IMR-90 (cell line): ENCODE measurements around the gene AMBP. TPM values are rescaled to one million over a fixed set of nuclear protein-coding genes. Genes with fewer than 3 reads are reported as not detected.

Experiments used
- ATAC-seq: fragments of 200-7000 bp; cut with Tn5 transposase; 2 replicates; pipeline ENCODE4 v1.9.1; 2020; ENCODE audit warnings: low read depth, mild to moderate bottlenecking, moderate library complexity
- BruUV-seq: library from RNA; stranded (reverse); fragments of 400-500 nt; replicated peaks from 2 replicates; lab custom pipeline; 2021; lab: Mats Ljungman, UMichigan
- CTCF ChIA-PET: fragments of 300-600 bp; formaldehyde crosslinking; extraction: SDS; loops from one replicate; lab custom pipeline; 2021; ENCODE audit warnings: antibody characterized with exemption; lab: Yijun Ruan, JAX
- POLR2A ChIA-PET: fragments of 300-600 bp; sonication (Branson Sonifier 250); formaldehyde crosslinking; loops from one replicate; lab custom pipeline; 2022; ENCODE audit warnings: antibody characterized with exemption; ENCODE audit not compliant: unreplicated experiment; lab: Charles Lee
- DNase-seq: peaks from one replicate; pipeline ENCODE4 v3.0.0; 2013
- H2AFZ ChIP-seq: replicated peaks from 2 replicates; pipeline ENCODE3; 2013; ENCODE audit warnings: low read length, mild to moderate bottlenecking; ENCODE audit not compliant: poor library complexity
- H2AK5ac ChIP-seq: 2 replicates; pipeline ENCODE4 v1.6.1; 2013; ENCODE audit warnings: low read depth, low read length, inconsistent platforms
- H2AK9ac ChIP-seq: replicated peaks from 2 replicates; pipeline ENCODE3; 2013; ENCODE audit warnings: mild to moderate bottlenecking, low read depth, low read length, moderate library complexity; ENCODE audit not compliant: poor library complexity
- H2BK120ac ChIP-seq: 2 replicates; pipeline ENCODE4 v1.6.1; 2013; ENCODE audit warnings: low read depth, low read length, inconsistent platforms
- H2BK15ac ChIP-seq: 3 replicates; pipeline ENCODE4 v1.6.1; 2013; ENCODE audit warnings: low read depth, low read length, inconsistent platforms
- H2BK20ac ChIP-seq: 2 replicates; pipeline ENCODE4 v1.6.1; 2013; ENCODE audit warnings: low read depth, mild to moderate bottlenecking, inconsistent platforms, low read length, moderate library complexity
- H2BK5ac ChIP-seq: 2 replicates; pipeline ENCODE4 v1.6.1; 2013; ENCODE audit warnings: mild to moderate bottlenecking, low read depth, low read length, inconsistent platforms; ENCODE audit not compliant: poor library complexity, severe bottlenecking
- H3K14ac ChIP-seq: replicated peaks from 2 replicates; pipeline ENCODE4 v1.6.1; 2013; ENCODE audit warnings: low read depth, low read length, inconsistent platforms
- H3K18ac ChIP-seq: 2 replicates; pipeline ENCODE4 v1.6.1; 2013; ENCODE audit warnings: low read depth, low read length, control low read depth
- H3K23ac ChIP-seq: 2 replicates; pipeline ENCODE4 v1.6.1; 2013; ENCODE audit warnings: low read depth, low read length, inconsistent platforms
- H3K27ac ChIP-seq: 2 replicates; pipeline ENCODE4 v1.5.1; 2013; ENCODE audit warnings: mild to moderate bottlenecking, control low read depth, low read length; ENCODE audit not compliant: insufficient read depth
- H3K27me3 ChIP-seq: 2 replicates; pipeline ENCODE4 v1.6.1; 2013; ENCODE audit warnings: low read length; ENCODE audit not compliant: control insufficient read depth, insufficient read depth
- H3K36me3 ChIP-seq: 2 replicates; pipeline ENCODE4 v1.6.1; 2013; ENCODE audit warnings: low read length, mixed read lengths; ENCODE audit not compliant: control insufficient read depth, insufficient read depth
- H3K4ac ChIP-seq: 2 replicates; pipeline ENCODE4 v1.6.1; 2013; ENCODE audit warnings: low read depth, low read length, inconsistent platforms
- H3K4me1 ChIP-seq: 2 replicates; pipeline ENCODE4 v1.6.1; 2013; ENCODE audit warnings: low read length, mixed read lengths; ENCODE audit not compliant: control insufficient read depth, insufficient read depth
- H3K4me2 ChIP-seq: 2 replicates; pipeline ENCODE4 v1.6.1; 2013; ENCODE audit warnings: low read depth, mild to moderate bottlenecking, control low read depth, low read length, moderate library complexity
- H3K4me3 ChIP-seq: 2 replicates; pipeline ENCODE4 v1.5.1; 2013; ENCODE audit warnings: low read depth, mild to moderate bottlenecking, control low read depth, low read length, moderate library complexity; ENCODE audit not compliant: insufficient read depth
- H3K56ac ChIP-seq: 2 replicates; pipeline ENCODE4 v1.6.1; 2013; ENCODE audit warnings: low read length, inconsistent platforms; ENCODE audit not compliant: insufficient read depth; ENCODE audit errors: extremely low read depth
- H3K79me1 ChIP-seq, 2 experiments: 2 replicates each; pipeline ENCODE4 v1.6.1; 2013; ENCODE audit warnings: low read length in 2 of 2, inconsistent platforms in 1 of 2, low read depth in 1 of 2
- H3K9ac ChIP-seq: 2 replicates; pipeline ENCODE4 v1.6.1; 2013; ENCODE audit warnings: low read depth, low read length, control low read depth
- H3K9me1 ChIP-seq: 2 replicates; pipeline ENCODE4 v1.6.1; 2013; ENCODE audit warnings: low read length, inconsistent platforms; ENCODE audit not compliant: insufficient read depth
- H3K9me3 ChIP-seq: 2 replicates; pipeline ENCODE4 v1.6.1; 2013; ENCODE audit warnings: low read length; ENCODE audit not compliant: control insufficient read depth, insufficient read depth
- H4K20me1 ChIP-seq: 2 replicates; pipeline ENCODE4 v1.6.1; 2013; ENCODE audit warnings: low read length, inconsistent platforms; ENCODE audit not compliant: insufficient read depth
- H4K5ac ChIP-seq: 2 replicates; pipeline ENCODE4 v1.6.1; 2013; ENCODE audit warnings: mild to moderate bottlenecking, low read depth, low read length, control low read depth
- H4K8ac ChIP-seq, 2 experiments: 2 replicates each; pipeline ENCODE4 v1.6.1; 2013; ENCODE audit warnings: low read depth in 2 of 2, low read length in 2 of 2, control low read depth in 1 of 2, inconsistent platforms in 1 of 2
- H4K91ac ChIP-seq: 2 replicates; pipeline ENCODE4 v1.6.1; 2013; ENCODE audit warnings: low read depth, low read length, inconsistent platforms; ENCODE audit not compliant: insufficient read depth
- BHLHE40 ChIP-seq: fragments of 150-350 bp; IDR thresholded peaks from 2 replicates; pipeline ENCODE4 v1.6.1; 2016; ENCODE audit warnings: mild to moderate bottlenecking, low read depth, low read length
- CEBPB ChIP-seq: IDR thresholded peaks from 2 replicates; pipeline ENCODE4 v1.6.1; 2012; ENCODE audit warnings: low read depth, low read length, improper control_type of control experiment
- CHD1 ChIP-seq: IDR thresholded peaks from 2 replicates; pipeline ENCODE4 v1.6.1; 2012; ENCODE audit warnings: low read depth, low read length, improper control_type of control experiment
- FOS ChIP-seq: fragments of 150-350 bp; IDR thresholded peaks from 2 replicates; pipeline ENCODE4 v1.6.1; 2016; ENCODE audit warnings: low read depth, low read length
- MAZ ChIP-seq: IDR thresholded peaks from 2 replicates; pipeline ENCODE4 v1.6.1; 2012; ENCODE audit warnings: low read depth, mild to moderate bottlenecking, low read length, improper control_type of control experiment, moderate library complexity, borderline replicate concordance
- MXI1 ChIP-seq: IDR thresholded peaks from 2 replicates; pipeline ENCODE4 v1.6.1; 2012; ENCODE audit warnings: low read depth, mild to moderate bottlenecking, low read length, moderate library complexity, borderline replicate concordance
- POLR2A ChIP-seq: IDR thresholded peaks from 2 replicates; pipeline ENCODE4 v1.6.1; 2012; ENCODE audit warnings: mild to moderate bottlenecking, low read depth, low read length
- RAD21 ChIP-seq: IDR thresholded peaks from 2 replicates; pipeline ENCODE4 v1.6.1; 2012; ENCODE audit warnings: low read length, improper control_type of control experiment
- RCOR1 ChIP-seq: IDR thresholded peaks from 2 replicates; pipeline ENCODE4 v1.6.1; 2012; ENCODE audit warnings: mild to moderate bottlenecking, low read length, improper control_type of control experiment; ENCODE audit not compliant: insufficient replicate concordance
- RFX5 ChIP-seq: IDR thresholded peaks from 2 replicates; pipeline ENCODE4 v1.8.0; 2012; ENCODE audit warnings: low read depth, mild to moderate bottlenecking, low read length, moderate library complexity
- SMC3 ChIP-seq: fragments of 150-350 bp; IDR thresholded peaks from 2 replicates; pipeline ENCODE4 v1.6.1; 2016; ENCODE audit warnings: low read depth, mild to moderate bottlenecking, antibody characterized with exemption, low read length, moderate library complexity
- WGBS, 2 experiments: methylation state at CpG; one replicate each; pipeline versions ENCODE4 v1.1.5 to v1.1.7; 2013; ENCODE audit warnings: missing lambda C conversion rate in 2 of 2; ENCODE audit not compliant: insufficient read length in 1 of 2; ENCODE audit errors: extremely low coverage in 2 of 2; 5-methylcytosine and 5-hydroxymethylcytosine counted together
- dilution Hi-C: fragments of 300-500 bp; cut with HindIII; formaldehyde crosslinking; loops from one replicate; pipeline ENCODE4 v1.14.3; 2018; ENCODE audit warnings: low sequenced_read_pairs; ENCODE audit not compliant: unreplicated experiment
- in situ Hi-C: fragments of 300-500 bp; cut with MboI; formaldehyde crosslinking; loops from 3 replicates; pipeline ENCODE4 v1.14.3; 2019; ENCODE audit warnings: low sequenced_read_pairs, inconsistent platforms, mixed read lengths
- intact Hi-C: fragments of 100-400 bp; cut with micrococcal nuclease; formaldehyde crosslinking; loops from 2 replicates; pipeline ENCODE4 v1.10.0; 2022
- polyA plus RNA-seq, 3 experiments: library from polyadenylated mRNA; depleted of rRNA; stranded (reverse); fragments of >200 nt; gene quantifications; 2 replicates each; pipeline ENCODE4 v1.2.3, GENCODE V29; 2012; ENCODE audit warnings: low replicate concordance in 1 of 3
- total RNA-seq: library from RNA; depleted of rRNA; stranded (reverse); fragments of >200 nt; gene quantifications from 2 replicates; pipeline ENCODE4 v1.2.3, GENCODE V29; 2012
- TF ChIP-seq, protein P1 (sequence below): fragments of 150-350 bp; IDR thresholded peaks from 2 replicates; pipeline ENCODE4 v1.6.1; 2016; ENCODE audit warnings: low read depth, mild to moderate bottlenecking, low read length, moderate library complexity, borderline replicate concordance
- TF ChIP-seq, protein P2 (sequence below): conservative IDR thresholded peaks from 2 replicates; pipeline ENCODE4 v1.5.1; 2012; ENCODE audit warnings: mild to moderate bottlenecking, low read depth, low read length, improper control_type of control experiment

AMBP gene
- total and polyA plus RNA-seq, 2 of the 4 experiments (the other 2 are of a cell fraction), result not detected

DNA sequence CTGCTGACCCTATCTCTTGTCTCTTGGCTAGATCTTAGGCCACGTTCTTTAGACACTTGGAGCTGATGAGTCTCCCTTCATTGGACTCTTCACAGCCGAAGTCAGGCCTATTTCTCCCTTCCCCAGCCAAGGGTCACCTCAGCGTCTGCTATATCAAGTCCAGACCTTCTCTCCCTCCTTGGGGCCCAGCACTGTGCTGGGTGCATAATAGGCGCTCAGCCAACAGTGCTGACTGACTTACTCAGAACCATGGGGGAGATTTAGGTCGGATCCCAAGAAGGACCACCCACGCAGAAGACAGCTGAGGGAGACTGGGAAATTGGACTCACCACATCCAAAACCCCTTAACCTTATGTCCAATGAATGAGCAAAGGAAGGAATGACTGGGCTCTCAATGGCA lies 5.6 kb upstream of the AMBP start:
- H3K23ac ChIP-seq, result no peak overlapping the region
- no peak overlapping the region for H3K4me2 ChIP-seq
- 80% methylated on average over 1 of the region's 6 CpGs; no CpG with 5 or more reads in 1 of the 2 experiments for WGBS, 2 experiments
- no peak overlapping the region for H4K5ac ChIP-seq
- no peaks in the 10 kb centered on the region for H3K9me1 ChIP-seq
- no peak overlapping the region for H2BK5ac ChIP-seq
- H2BK120ac ChIP-seq, result no peak overlapping the region
- no peak overlapping the region for H3K27ac ChIP-seq
- no peaks in the 10 kb centered on the region; the same call in 1 of the 2 replicates for H4K20me1 ChIP-seq
- peaks cover 45% of the 10 kb centered on the region for H3K27me3 ChIP-seq
- no peak overlapping the region for H2AK9ac ChIP-seq
- H3K18ac ChIP-seq, result no peak overlapping the region
- H3K4me3 ChIP-seq, result no peak overlapping the region
- no peak overlapping the region for H2BK15ac ChIP-seq
- TF ChIP-seq CHD1 (no peak), CEBPB (no peak), RFX5 (no peak), SMC3 (no peak), POLR2A (no peak), RAD21 (no peak), MXI1 (no peak), FOS (no peak), RCOR1 (no peak), BHLHE40 (no peak), MAZ (no peak)
- TF ChIP-seq, protein P1, sequence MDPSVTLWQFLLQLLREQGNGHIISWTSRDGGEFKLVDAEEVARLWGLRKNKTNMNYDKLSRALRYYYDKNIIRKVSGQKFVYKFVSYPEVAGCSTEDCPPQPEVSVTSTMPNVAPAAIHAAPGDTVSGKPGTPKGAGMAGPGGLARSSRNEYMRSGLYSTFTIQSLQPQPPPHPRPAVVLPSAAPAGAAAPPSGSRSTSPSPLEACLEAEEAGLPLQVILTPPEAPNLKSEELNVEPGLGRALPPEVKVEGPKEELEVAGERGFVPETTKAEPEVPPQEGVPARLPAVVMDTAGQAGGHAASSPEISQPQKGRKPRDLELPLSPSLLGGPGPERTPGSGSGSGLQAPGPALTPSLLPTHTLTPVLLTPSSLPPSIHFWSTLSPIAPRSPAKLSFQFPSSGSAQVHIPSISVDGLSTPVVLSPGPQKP, result no peak
- TF ChIP-seq, protein P2, sequence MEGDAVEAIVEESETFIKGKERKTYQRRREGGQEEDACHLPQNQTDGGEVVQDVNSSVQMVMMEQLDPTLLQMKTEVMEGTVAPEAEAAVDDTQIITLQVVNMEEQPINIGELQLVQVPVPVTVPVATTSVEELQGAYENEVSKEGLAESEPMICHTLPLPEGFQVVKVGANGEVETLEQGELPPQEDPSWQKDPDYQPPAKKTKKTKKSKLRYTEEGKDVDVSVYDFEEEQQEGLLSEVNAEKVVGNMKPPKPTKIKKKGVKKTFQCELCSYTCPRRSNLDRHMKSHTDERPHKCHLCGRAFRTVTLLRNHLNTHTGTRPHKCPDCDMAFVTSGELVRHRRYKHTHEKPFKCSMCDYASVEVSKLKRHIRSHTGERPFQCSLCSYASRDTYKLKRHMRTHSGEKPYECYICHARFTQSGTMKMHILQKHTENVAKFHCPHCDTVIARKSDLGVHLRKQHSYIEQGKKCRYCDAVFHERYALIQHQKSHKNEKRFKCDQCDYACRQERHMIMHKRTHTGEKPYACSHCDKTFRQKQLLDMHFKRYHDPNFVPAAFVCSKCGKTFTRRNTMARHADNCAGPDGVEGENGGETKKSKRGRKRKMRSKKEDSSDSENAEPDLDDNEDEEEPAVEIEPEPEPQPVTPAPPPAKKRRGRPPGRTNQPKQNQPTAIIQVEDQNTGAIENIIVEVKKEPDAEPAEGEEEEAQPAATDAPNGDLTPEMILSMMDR, result no peak
- no peak overlapping the region for H3K4ac ChIP-seq
- peaks cover 2% of the 10 kb centered on the region; the same call in 1 of the 2 replicates for H3K9me3 ChIP-seq
- dilution Hi-C loops, result no loop called here
- no peak overlapping the region for H2AFZ ChIP-seq
- H3K56ac ChIP-seq, result no peak overlapping the region
- DNase-seq (no peak), ATAC-seq (no peak)
- POLR2A ChIA-PET, result no interaction called here
- H4K91ac ChIP-seq, result no peak overlapping the region
- H2BK20ac ChIP-seq, result no peak overlapping the region
- no peak overlapping the region for H4K8ac ChIP-seq
- CTCF ChIA-PET, result interaction anchor here (1.0 to 2.6 kb wide), 3 partner anchors 17 to 207 kb away, joined by 3 to 16 read pairs (median 6); no protein-coding TSS in a partner anchor
- intact Hi-C loops, result loop anchor here (2.0 kb wide), 1 partner anchor 347 kb away; no protein-coding TSS in a partner anchor
- H3K4me1 ChIP-seq, result no peaks in the 10 kb centered on the region
- H3K9ac ChIP-seq, result no peak overlapping the region
- in situ Hi-C loops, result no loop called here
- H3K14ac ChIP-seq, result no peak overlapping the region
- H3K79me1 ChIP-seq, result no peaks in the 10 kb centered on the region
- no TSS peak for BruUV-seq
- H2AK5ac ChIP-seq, result no peak overlapping the region
- H3K36me3 ChIP-seq, result no peaks in the 10 kb centered on the region
